Pons (tissue), 1 donor: Measurements from ENCODE around the gene ZSWIM6.

Experiments
- DNase-seq: peaks from one replicate; pipeline ENCODE4 v3.0.0-alpha.2; 2016; ENCODE audit warnings: low spot score

The ZSWIM6 gene

GRCh38 chr5:61441742-61442141, 109.7 kb downstream of the ZSWIM6 start:
- DNase-seq, result no peak

- DNase-seq, result no peak
These were observed 115.9 kb downstream of the ZSWIM6 start for GRCh38 chr5:61447780-61448495.

GRCh38 chr5:61449804-61450492, 117.9 kb downstream of the ZSWIM6 start:
- no peak for DNase-seq

GRCh38 chr5:61450493-61451279, 118.6 kb downstream of the ZSWIM6 start:
- peak; percentile 62 for DNase-seq

- DNase-seq, result no peak
These were observed 123.3 kb downstream of the ZSWIM6 start for GRCh38 chr5:61455179-61456006.

GRCh38 chr5:61460471-61460870, 128.4 kb downstream of the ZSWIM6 start:
- no peak for DNase-seq

GRCh38 chr5:61461417-61461816, 129.4 kb downstream of the ZSWIM6 start:
- no peak for DNase-seq

- no peak for DNase-seq
These were observed 129.9 kb downstream of the ZSWIM6 start for GRCh38 chr5:61461926-61462325.

GRCh38 chr5:61463596-61463995, 131.5 kb downstream of the ZSWIM6 start:
- no peak for DNase-seq

- no peak for DNase-seq
These were observed 132.5 kb downstream of the ZSWIM6 start for GRCh38 chr5:61464512-61464911.

GRCh38 chr5:61465066-61465465, 133.0 kb downstream of the ZSWIM6 start:
- no peak for DNase-seq

GRCh38 chr5:61465496-61465895, 133.4 kb downstream of the ZSWIM6 start:
- no peak for DNase-seq

- no peak for DNase-seq
These were observed 134.0 kb downstream of the ZSWIM6 start for GRCh38 chr5:61466017-61466416.

- no peak for DNase-seq
These were observed 135.9 kb downstream of the ZSWIM6 start for GRCh38 chr5:61467766-61468482.

GRCh38 chr5:61468483-61468865, 136.4 kb downstream of the ZSWIM6 start:
- no peak for DNase-seq

- no peak for DNase-seq
These were observed 139.3 kb downstream of the ZSWIM6 start for GRCh38 chr5:61471352-61471751.

GRCh38 chr5:61472172-61472958, 140.3 kb downstream of the ZSWIM6 start:
- no peak for DNase-seq

GRCh38 chr5:61474746-61475145, 142.7 kb downstream of the ZSWIM6 start:
- no peak for DNase-seq

GRCh38 chr5:61477788-61478187, 145.7 kb downstream of the ZSWIM6 start:
- no peak for DNase-seq

- DNase-seq, result no peak
These were observed 148.0 kb downstream of the ZSWIM6 start for GRCh38 chr5:61479850-61480614.
